Endothelial cell of umbilical vein (primary cell): ENCODE results near the gene SGTA.

Source experiments
- CTCF ChIP-seq, 2 donors: IDR thresholded peaks; 1 replicate in 1 of 2; 2 replicates in 1 of 2; pipeline ENCODE4 v1.5.1; 2011; ENCODE audit warnings: low read length in 2 of 2, mild to moderate bottlenecking in 2 of 2, moderate library complexity in 2 of 2, control low read depth in 1 of 2, inconsistent platforms in 1 of 2, low read depth in 1 of 2; ENCODE audit not compliant: insufficient read depth in 1 of 2; ENCODE audit errors: extremely low read depth in 1 of 2
- MAX ChIP-seq: IDR thresholded peaks from 2 replicates; pipeline ENCODE4 v1.6.1; 2011; ENCODE audit not compliant: insufficient read depth, insufficient read length
- POLR2AphosphoS5 ChIP-seq: IDR thresholded peaks from 2 replicates; pipeline ENCODE4 v1.6.1; 2012; ENCODE audit warnings: low read depth, mild to moderate bottlenecking, control low read depth, low read length, moderate library complexity; ENCODE audit not compliant: insufficient read depth

GRCh38 chr19:2798158-2798685 is 15.1 kb upstream of the SGTA start:
- TF ChIP-seq CTCF (IDR thresholded peaks at IDR 0.05; ENCODE audit: extremely low read depth in 1 of 2, insufficient read depth in 1 of 2, low read depth in 1 of 2, low read length in 2 of 2) (no peak), POLR2AphosphoS5 (no peak), MAX (no peak)
